Measurements from ENCODE around the gene TMEM107.

- TF ChIP-seq TAF1 (IDR thresholded peaks at IDR 0.05; ENCODE audit: borderline replicate concordance, insufficient read depth, low read length) = no peak
- TF ChIP-seq POLR2AphosphoS5 (IDR thresholded peaks at IDR 0.05; ENCODE audit: low read depth, low read length) = no peak; the same call in 1 of the 2 replicates
- peak; percentile 95; the same call in 1 of the 2 replicates for TF ChIP-seq SIN3A (IDR thresholded peaks at IDR 0.05; ENCODE audit: borderline replicate concordance, insufficient read depth, low read length)
Measured at GRCh38 chr17:8187517-8188262, 11.5 kb upstream of the TMEM107 start.
